Left ventricle myocardium inferior (tissue), 1 donor: ENCODE measurements around the gene RGS9. TPM values are rescaled to one million over a fixed set of nuclear protein-coding genes. Genes with fewer than 3 reads are reported as not detected.
"Not testable (repeated sequence)": the region's sequence is repeated elsewhere in the genome, so short reads cannot be mapped to it uniquely, and the experiment has no call there.

ENCODE experiments used
- DNase-seq: peaks from one replicate; pipeline ENCODE4 v3.0.0-alpha.2; 2020
- H3K27ac ChIP-seq: fragments of 200-600 bp; replicated peaks from 2 replicates; pipeline ENCODE4 v1.8.0; 2021
- H3K27me3 ChIP-seq: fragments of 200-600 bp; 2 replicates; pipeline ENCODE4 v1.8.0; 2021; ENCODE audit warnings: low read depth
- H3K36me3 ChIP-seq: fragments of 200-600 bp; 2 replicates; pipeline ENCODE4 v1.8.0; 2021
- H3K4me1 ChIP-seq: fragments of 200-600 bp; 2 replicates; pipeline ENCODE4 v1.8.0; 2021
- H3K4me3 ChIP-seq: fragments of 200-600 bp; 2 replicates; pipeline ENCODE4 v1.8.0; 2021; ENCODE audit warnings: mild to moderate bottlenecking, moderate library complexity
- H3K9me3 ChIP-seq: fragments of 200-600 bp; replicated peaks from 2 replicates; pipeline ENCODE4 v1.8.0; 2021
- intact Hi-C: fragments of 100-400 bp; cut with micrococcal nuclease; formaldehyde crosslinking; loops from one replicate; pipeline ENCODE4 v1.11.0; 2022
- total RNA-seq: library from RNA; stranded (reverse); fragmentation: NEBNext Ultra II Directional; extraction: Animal tissue kit (Norgen Biotek cat#: 25700); gene quantifications from one replicate; pipeline ENCODE4 v1.2.1, GENCODE V29; 2021
- TF ChIP-seq, protein P1 (sequence below): fragments of 200-600 bp; IDR thresholded peaks from 2 replicates; pipeline ENCODE4 v1.8.0; 2021; ENCODE audit warnings: antibody characterized with exemption, mild to moderate bottlenecking, borderline replicate concordance
- donor health status: DM: no; HTN: yes; CAD: no; lungs with severe emphysema.

The RGS9 gene
- total RNA-seq, 1 donor from 2014 or later = 1.6 TPM

DNA sequence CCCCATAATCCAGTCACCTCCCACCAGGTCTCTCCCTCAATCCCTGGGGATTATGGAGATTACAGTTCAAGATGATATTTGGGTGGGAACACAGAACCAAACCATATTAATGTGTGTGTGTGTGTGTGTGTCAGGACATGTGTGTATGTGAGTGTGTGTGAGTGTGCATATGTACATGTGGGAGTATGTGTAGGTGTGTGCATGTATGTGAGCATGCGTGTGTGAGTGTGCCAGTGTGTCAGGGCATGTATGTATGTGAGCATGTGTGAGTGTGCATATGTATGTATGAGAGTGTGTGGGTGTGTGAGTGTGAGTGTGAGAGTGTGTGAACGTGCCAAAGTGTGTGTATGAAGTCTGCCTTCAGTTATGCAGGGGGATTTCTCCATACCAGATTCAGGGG lies 37.8 kb downstream of the RGS9 start:
- Histone ChIP-seq H3K4me3 (no peak overlapping the region), H3K4me1 (peaks cover 13% of the 10 kb centered on the region), H3K27me3 (peaks cover 16% of the 10 kb centered on the region), H3K9me3 (no peaks in the 10 kb centered on the region), H3K27ac (no peak overlapping the region), H3K36me3 (no peaks in the 10 kb centered on the region)
- no peak for DNase-seq
- TF ChIP-seq, protein P1, sequence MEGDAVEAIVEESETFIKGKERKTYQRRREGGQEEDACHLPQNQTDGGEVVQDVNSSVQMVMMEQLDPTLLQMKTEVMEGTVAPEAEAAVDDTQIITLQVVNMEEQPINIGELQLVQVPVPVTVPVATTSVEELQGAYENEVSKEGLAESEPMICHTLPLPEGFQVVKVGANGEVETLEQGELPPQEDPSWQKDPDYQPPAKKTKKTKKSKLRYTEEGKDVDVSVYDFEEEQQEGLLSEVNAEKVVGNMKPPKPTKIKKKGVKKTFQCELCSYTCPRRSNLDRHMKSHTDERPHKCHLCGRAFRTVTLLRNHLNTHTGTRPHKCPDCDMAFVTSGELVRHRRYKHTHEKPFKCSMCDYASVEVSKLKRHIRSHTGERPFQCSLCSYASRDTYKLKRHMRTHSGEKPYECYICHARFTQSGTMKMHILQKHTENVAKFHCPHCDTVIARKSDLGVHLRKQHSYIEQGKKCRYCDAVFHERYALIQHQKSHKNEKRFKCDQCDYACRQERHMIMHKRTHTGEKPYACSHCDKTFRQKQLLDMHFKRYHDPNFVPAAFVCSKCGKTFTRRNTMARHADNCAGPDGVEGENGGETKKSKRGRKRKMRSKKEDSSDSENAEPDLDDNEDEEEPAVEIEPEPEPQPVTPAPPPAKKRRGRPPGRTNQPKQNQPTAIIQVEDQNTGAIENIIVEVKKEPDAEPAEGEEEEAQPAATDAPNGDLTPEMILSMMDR = no peak
- intact Hi-C loops = no loop called here

DNA sequence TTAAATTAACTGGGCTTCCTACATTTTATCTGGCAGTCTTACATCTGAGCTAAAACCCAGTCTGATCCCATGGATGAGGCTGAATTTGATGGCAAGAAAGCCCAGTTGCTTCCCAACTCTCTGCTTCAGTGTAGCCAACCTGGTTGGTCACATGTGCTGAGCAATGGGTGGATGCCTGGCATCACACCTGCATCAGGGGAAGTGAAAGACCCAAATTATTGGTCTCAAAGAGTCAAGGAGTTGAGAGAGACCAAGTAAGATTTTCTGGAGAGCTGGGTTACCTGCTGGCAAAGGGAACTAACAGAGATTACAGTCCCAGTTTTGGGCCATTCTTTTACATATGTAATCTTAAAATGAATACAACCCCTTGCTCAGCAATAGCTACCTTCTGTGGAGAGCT lies 38.8 kb downstream of the RGS9 start:
- Histone ChIP-seq H3K9me3 (no peaks in the 10 kb centered on the region), H3K27me3 (peaks cover 16% of the 10 kb centered on the region), H3K4me3 (no peak overlapping the region), H3K27ac (no peak overlapping the region), H3K36me3 (no peaks in the 10 kb centered on the region), H3K4me1 (peaks cover 13% of the 10 kb centered on the region)
- intact Hi-C loops = no loop called here
- TF ChIP-seq, protein P1 = no peak
- no peak for DNase-seq

DNA sequence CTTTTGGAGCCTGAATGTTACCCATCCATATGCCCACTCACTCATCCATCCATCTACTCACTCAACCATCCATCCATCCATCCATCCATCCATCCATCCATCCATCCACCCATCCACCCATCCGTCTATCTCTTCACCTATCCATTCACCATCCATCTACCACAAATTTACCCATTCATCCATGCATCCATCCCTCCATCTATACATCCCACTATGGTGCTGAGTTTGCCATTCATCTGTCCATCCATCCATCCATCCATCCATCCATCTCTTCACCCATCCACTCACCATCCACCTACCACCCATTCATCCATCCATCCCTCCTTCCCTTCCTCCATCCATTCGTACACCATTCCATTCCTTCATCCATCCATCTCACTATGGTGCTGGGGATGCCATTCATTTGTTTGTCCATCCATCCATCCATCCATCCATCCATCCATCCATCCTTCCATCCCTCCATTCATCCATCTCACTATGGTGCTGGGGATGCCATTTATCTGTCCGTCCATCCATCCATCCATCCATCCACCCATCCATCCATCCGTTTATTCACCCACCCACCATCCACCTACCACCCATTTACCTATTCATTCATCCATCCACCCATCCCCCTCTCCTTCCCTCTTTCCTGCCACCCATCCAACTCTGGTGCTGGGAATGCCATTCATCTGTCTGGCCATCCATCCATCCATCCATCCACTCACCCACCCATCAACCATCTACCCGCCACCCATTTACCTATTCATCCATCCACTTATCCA lies 39.7 kb downstream of the RGS9 start:
- H3K27ac ChIP-seq = no peak overlapping the region
- H3K27me3 ChIP-seq = peaks cover 25% of the 10 kb centered on the region
- no peak for DNase-seq
- H3K36me3 ChIP-seq = no peaks in the 10 kb centered on the region
- TF ChIP-seq, protein P1 = no peak
- peaks cover 13% of the 10 kb centered on the region for H3K4me1 ChIP-seq
- H3K4me3 ChIP-seq = no peak overlapping the region
- no peaks in the 10 kb centered on the region for H3K9me3 ChIP-seq
- intact Hi-C loops = no loop called here

DNA sequence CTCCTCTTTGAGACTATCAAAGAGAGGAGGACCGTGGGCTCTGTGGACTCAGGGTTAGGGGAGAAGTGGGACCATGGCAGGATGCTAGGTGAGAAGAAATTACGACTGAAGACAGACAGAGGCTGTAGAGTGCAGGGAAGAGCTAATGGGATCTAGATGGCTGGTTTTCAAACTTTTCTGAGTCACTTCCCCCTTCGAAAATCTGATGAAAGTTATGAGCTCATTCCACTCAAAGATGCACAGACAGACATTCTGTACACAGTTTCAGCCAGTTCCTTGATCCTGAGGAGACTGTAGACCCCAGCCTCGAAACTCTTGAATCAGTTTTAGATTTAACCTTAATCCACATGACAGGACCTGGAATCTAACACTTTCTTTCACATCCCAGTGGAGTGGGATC lies 40.7 kb downstream of the RGS9 start:
- Histone ChIP-seq H3K27ac (no peak overlapping the region), H3K4me3 (no peak overlapping the region), H3K27me3 (peaks cover 36% of the 10 kb centered on the region), H3K9me3 (no peaks in the 10 kb centered on the region), H3K4me1 (peaks cover 13% of the 10 kb centered on the region), H3K36me3 (no peaks in the 10 kb centered on the region)
- intact Hi-C loops = no loop called here
- DNase-seq = no peak
- TF ChIP-seq, protein P1 = no peak

DNA sequence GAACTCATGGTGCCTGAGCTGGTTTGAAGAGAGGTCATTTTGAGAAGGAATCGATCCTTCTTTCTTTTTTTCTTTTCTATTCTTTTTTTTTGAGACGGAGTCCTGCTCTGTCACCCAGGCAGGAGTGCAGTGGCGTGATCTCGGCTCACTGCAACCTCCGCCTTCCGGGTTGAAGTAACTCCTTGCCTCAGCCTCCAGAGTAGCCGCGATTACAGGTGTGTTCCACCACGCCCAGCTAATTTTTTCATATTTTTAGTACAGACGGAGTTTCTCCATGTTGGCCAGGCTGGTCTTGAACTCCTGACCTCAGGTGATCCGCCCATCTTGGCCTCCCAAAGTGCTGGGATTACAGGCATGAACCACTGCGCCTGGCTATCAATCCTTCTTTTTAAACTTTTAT lies 43.1 kb downstream of the RGS9 start:
- H3K9me3 ChIP-seq, intact Hi-C loops, H3K36me3 ChIP-seq, H3K4me3 ChIP-seq, H3K27ac ChIP-seq, H3K4me1 ChIP-seq, DNase-seq: not testable (repeated sequence)
- H3K27me3 ChIP-seq = peaks cover 56% of the 10 kb centered on the region

DNA sequence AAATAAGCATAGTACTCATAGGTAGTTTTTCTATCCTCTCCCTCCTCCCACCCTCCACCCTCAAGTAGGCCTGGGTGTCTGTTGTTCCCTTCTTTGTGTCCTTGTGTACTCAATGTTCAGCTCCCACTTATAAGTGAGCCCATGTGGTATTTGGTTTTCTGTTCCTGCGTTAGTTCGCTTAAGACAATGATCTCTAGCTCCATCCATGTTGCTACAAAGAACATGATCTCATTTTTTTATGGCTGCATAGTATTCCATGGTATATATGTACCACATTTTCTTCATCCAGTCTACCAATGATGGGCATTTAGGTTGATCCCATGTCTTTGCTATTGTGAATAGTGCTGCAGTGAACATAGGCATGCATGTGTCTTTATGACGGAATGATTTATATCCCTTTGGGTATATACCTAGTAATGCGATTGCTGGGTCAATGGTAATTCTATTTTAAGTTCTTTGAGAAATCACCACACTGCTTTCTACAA lies 43.6 kb downstream of the RGS9 start:
- H3K4me1 ChIP-seq, H3K9me3 ChIP-seq, intact Hi-C loops, H3K27ac ChIP-seq, H3K4me3 ChIP-seq, DNase-seq, H3K36me3 ChIP-seq: not testable (repeated sequence)
- peaks cover 59% of the 10 kb centered on the region for H3K27me3 ChIP-seq
